ENCODE data around the gene LIN37.

Gene LIN37

GRCh38 chr19:35748106-35749020 lies at the start of gene LIN37:
TSS of gene LIN37 (plus strand) at chr19:35748576. CDS start at chr19:35748725, 149 bp downstream.
- H3K9ac ChIP-seq (ENCODE audit: low read depth, low read length) = peak within 1 kb of the TSS; percentile 52; the same call in 1 of the 2 replicates
- peaks cover 8% of the 10 kb centered on the region; the same call in 1 of the 2 replicates for H3K36me3 ChIP-seq (ENCODE audit: control insufficient read depth, insufficient read depth, low read length)
- no peaks in the 10 kb centered on the region for H3K9me3 ChIP-seq (ENCODE audit: control insufficient read depth, insufficient read depth, low read length)
- no peaks in the 10 kb centered on the region for H3K4me1 ChIP-seq (ENCODE audit: control insufficient read depth, insufficient read depth, low read length)
- peak within 1 kb of the TSS; percentile 96 for H3K4me3 ChIP-seq (ENCODE audit: low read depth, low read length)
- H3K27me3 ChIP-seq (ENCODE audit: control insufficient read depth, insufficient read depth, low read length) = no peaks in the 10 kb centered on the region
- peak within 1 kb of the TSS; percentile 65 for H3K27ac ChIP-seq (ENCODE audit: low read depth, low read length)

GRCh38 chr19:35702223-35703012 lies 46.0 kb upstream of the LIN37 start:
- 0 out of 2 replicates have a peak, but pooled peaks cover 3% of the 10 kb centered on the region for H3K4me1 ChIP-seq (ENCODE audit: control insufficient read depth, insufficient read depth, low read length)
- no peaks in the 10 kb centered on the region for H3K9me3 ChIP-seq (ENCODE audit: control insufficient read depth, insufficient read depth, low read length)
- H3K27ac ChIP-seq (ENCODE audit: low read depth, low read length) = peak overlapping the region; percentile 28
- no peaks in the 10 kb centered on the region for H3K36me3 ChIP-seq (ENCODE audit: control insufficient read depth, insufficient read depth, low read length)
- peaks cover 19% of the 10 kb centered on the region for H3K27me3 ChIP-seq (ENCODE audit: control insufficient read depth, insufficient read depth, low read length)
- no peak overlapping the region for H3K9ac ChIP-seq (ENCODE audit: low read depth, low read length)
- peak overlapping the region; percentile 75 for H3K4me3 ChIP-seq (ENCODE audit: low read depth, low read length)

GRCh38 chr19:35703343-35703742 lies 45.0 kb upstream of the LIN37 start:
- Histone ChIP-seq H3K9ac (ENCODE audit: low read depth, low read length) (no peak overlapping the region), H3K27ac (ENCODE audit: low read depth, low read length) (no peak overlapping the region), H3K27me3 (ENCODE audit: control insufficient read depth, insufficient read depth, low read length) (peaks cover 19% of the 10 kb centered on the region), H3K9me3 (ENCODE audit: control insufficient read depth, insufficient read depth, low read length) (no peaks in the 10 kb centered on the region), H3K4me1 (ENCODE audit: control insufficient read depth, insufficient read depth, low read length) (0 out of 2 replicates have a peak, but pooled peaks cover 3% of the 10 kb centered on the region), H3K36me3 (ENCODE audit: control insufficient read depth, insufficient read depth, low read length) (no peaks in the 10 kb centered on the region), H3K4me3 (ENCODE audit: low read depth, low read length) (no peak overlapping the region)

GRCh38 chr19:35704218-35704617 lies 44.2 kb upstream of the LIN37 start, which contains the start of gene ZBTB32:
TSS of gene ZBTB32 (plus strand) at chr19:35704558. CDS start at chr19:35714627, 10,069 bp downstream.
- Histone ChIP-seq H3K9ac (ENCODE audit: low read depth, low read length) (no peak within 1 kb of the TSS), H3K27me3 (ENCODE audit: control insufficient read depth, insufficient read depth, low read length) (peaks cover 19% of the 10 kb centered on the region), H3K27ac (ENCODE audit: low read depth, low read length) (no peak within 1 kb of the TSS), H3K4me1 (ENCODE audit: control insufficient read depth, insufficient read depth, low read length) (0 out of 2 replicates have a peak, but pooled peaks cover 3% of the 10 kb centered on the region), H3K36me3 (ENCODE audit: control insufficient read depth, insufficient read depth, low read length) (no peaks in the 10 kb centered on the region), H3K4me3 (ENCODE audit: low read depth, low read length) (no peak within 1 kb of the TSS), H3K9me3 (ENCODE audit: control insufficient read depth, insufficient read depth, low read length) (no peaks in the 10 kb centered on the region)

- Histone ChIP-seq H3K36me3 (ENCODE audit: control insufficient read depth, insufficient read depth, low read length) (no peaks in the 10 kb centered on the region; the same call in 1 of the 2 replicates), H3K9me3 (ENCODE audit: control insufficient read depth, insufficient read depth, low read length) (no peaks in the 10 kb centered on the region), H3K27me3 (ENCODE audit: control insufficient read depth, insufficient read depth, low read length) (peaks cover 16% of the 10 kb centered on the region)
These were observed 40.0 kb upstream of the LIN37 start for GRCh38 chr19:35708391-35708790.

GRCh38 chr19:35710784-35711723 lies 37.3 kb upstream of the LIN37 start:
- Histone ChIP-seq H3K36me3 (ENCODE audit: control insufficient read depth, insufficient read depth, low read length) (no peaks in the 10 kb centered on the region; the same call in 1 of the 2 replicates), H3K27ac (ENCODE audit: low read depth, low read length) (no peak overlapping the region), H3K27me3 (ENCODE audit: control insufficient read depth, insufficient read depth, low read length) (no peaks in the 10 kb centered on the region), H3K9me3 (ENCODE audit: control insufficient read depth, insufficient read depth, low read length) (no peaks in the 10 kb centered on the region), H3K4me3 (ENCODE audit: low read depth, low read length) (no peak overlapping the region), H3K4me1 (ENCODE audit: control insufficient read depth, insufficient read depth, low read length) (peaks cover 27% of the 10 kb centered on the region), H3K9ac (ENCODE audit: low read depth, low read length) (no peak overlapping the region)

More at GRCh38 chr19:35708391-35708790, 40.0 kb upstream of the LIN37 start:
- Histone ChIP-seq H3K4me3 (ENCODE audit: low read depth, low read length) (no peak overlapping the region), H3K4me1 (ENCODE audit: control insufficient read depth, insufficient read depth, low read length) (peaks cover 11% of the 10 kb centered on the region), H3K27ac (ENCODE audit: low read depth, low read length) (no peak overlapping the region), H3K9ac (ENCODE audit: low read depth, low read length) (no peak overlapping the region)

GRCh38 chr19:35712567-35713505 lies 35.5 kb upstream of the LIN37 start:
- Histone ChIP-seq H3K36me3 (ENCODE audit: control insufficient read depth, insufficient read depth, low read length) (no peaks in the 10 kb centered on the region; the same call in 1 of the 2 replicates), H3K9me3 (ENCODE audit: control insufficient read depth, insufficient read depth, low read length) (no peaks in the 10 kb centered on the region), H3K4me1 (ENCODE audit: control insufficient read depth, insufficient read depth, low read length) (peaks cover 27% of the 10 kb centered on the region), H3K27ac (ENCODE audit: low read depth, low read length) (no peak overlapping the region), H3K4me3 (ENCODE audit: low read depth, low read length) (no peak overlapping the region), H3K9ac (ENCODE audit: low read depth, low read length) (no peak overlapping the region), H3K27me3 (ENCODE audit: control insufficient read depth, insufficient read depth, low read length) (no peaks in the 10 kb centered on the region)

GRCh38 chr19:35713506-35713850 lies 34.9 kb upstream of the LIN37 start:
- Histone ChIP-seq H3K9ac (ENCODE audit: low read depth, low read length) (no peak overlapping the region), H3K4me1 (ENCODE audit: control insufficient read depth, insufficient read depth, low read length) (peaks cover 27% of the 10 kb centered on the region), H3K9me3 (ENCODE audit: control insufficient read depth, insufficient read depth, low read length) (no peaks in the 10 kb centered on the region), H3K4me3 (ENCODE audit: low read depth, low read length) (no peak overlapping the region), H3K27ac (ENCODE audit: low read depth, low read length) (no peak overlapping the region), H3K36me3 (ENCODE audit: control insufficient read depth, insufficient read depth, low read length) (no peaks in the 10 kb centered on the region; the same call in 1 of the 2 replicates), H3K27me3 (ENCODE audit: control insufficient read depth, insufficient read depth, low read length) (no peaks in the 10 kb centered on the region)

- Histone ChIP-seq H3K4me3 (ENCODE audit: low read depth, low read length) (no peak overlapping the region), H3K27ac (ENCODE audit: low read depth, low read length) (no peak overlapping the region), H3K9me3 (ENCODE audit: control insufficient read depth, insufficient read depth, low read length) (no peaks in the 10 kb centered on the region), H3K27me3 (ENCODE audit: control insufficient read depth, insufficient read depth, low read length) (no peaks in the 10 kb centered on the region), H3K9ac (ENCODE audit: low read depth, low read length) (no peak overlapping the region), H3K36me3 (ENCODE audit: control insufficient read depth, insufficient read depth, low read length) (no peaks in the 10 kb centered on the region; the same call in 1 of the 2 replicates), H3K4me1 (ENCODE audit: control insufficient read depth, insufficient read depth, low read length) (peaks cover 30% of the 10 kb centered on the region)
These were observed 34.4 kb upstream of the LIN37 start for GRCh38 chr19:35713904-35714495.

All from HUES48 (cell line).